Stomach (tissue), 4 donors: ENCODE results near the gene TSC1.

Experiments
- POLR2A ChIP-seq, 4 donors: fragments of 450-650 bp; IDR thresholded peaks; one replicate each; pipeline ENCODE4 v1.6.1; 2016; ENCODE audit warnings: antibody characterized with exemption in 4 of 4, control low read depth in 2 of 4, mild to moderate bottlenecking in 1 of 4, moderate library complexity in 1 of 4
- TF ChIP-seq, protein P1 (sequence below), 7 experiments: fragments of 450-650 bp in 4 of 7; fragments of 200-600 bp in 3 of 7; sonication (generic) in 3 of 7; IDR thresholded peaks; one replicate each; pipeline ENCODE4 v1.5.1; 2016 to 2019; ENCODE audit warnings: antibody characterized with exemption in 7 of 7, control low read depth in 2 of 7, mild to moderate bottlenecking in 1 of 7

DNA sequence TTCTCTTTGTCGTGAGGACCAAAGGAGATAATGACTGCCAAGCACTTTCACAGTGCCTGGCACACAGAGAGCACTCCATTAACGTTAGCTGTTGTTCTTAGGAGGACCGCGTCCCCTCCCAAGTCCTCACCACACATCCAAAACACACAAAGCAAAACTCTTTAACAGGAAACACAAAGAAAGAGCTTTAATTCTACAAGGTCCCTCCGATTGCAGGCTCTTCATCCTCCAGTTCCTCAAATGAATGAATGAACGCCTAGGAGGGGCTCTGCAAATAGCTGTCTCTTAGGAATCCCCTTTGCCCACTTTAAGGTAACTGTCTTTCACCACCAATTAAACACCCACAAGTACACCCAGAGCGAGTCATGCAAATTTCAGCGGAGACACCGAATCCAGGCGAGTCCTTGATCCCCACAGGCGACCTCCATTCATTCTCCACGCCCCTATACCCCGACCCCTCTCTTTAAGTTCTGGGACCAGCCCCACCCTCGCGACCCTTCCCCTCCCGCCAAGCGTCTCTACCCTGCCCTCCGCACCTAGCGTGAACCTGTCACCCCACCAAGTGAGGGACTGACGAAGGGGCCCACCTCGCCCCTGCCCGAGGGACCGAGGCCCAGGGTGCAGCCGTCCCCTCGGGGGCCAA, 644 bp downstream of the TSC1 start:
- TF ChIP-seq, protein P1, sequence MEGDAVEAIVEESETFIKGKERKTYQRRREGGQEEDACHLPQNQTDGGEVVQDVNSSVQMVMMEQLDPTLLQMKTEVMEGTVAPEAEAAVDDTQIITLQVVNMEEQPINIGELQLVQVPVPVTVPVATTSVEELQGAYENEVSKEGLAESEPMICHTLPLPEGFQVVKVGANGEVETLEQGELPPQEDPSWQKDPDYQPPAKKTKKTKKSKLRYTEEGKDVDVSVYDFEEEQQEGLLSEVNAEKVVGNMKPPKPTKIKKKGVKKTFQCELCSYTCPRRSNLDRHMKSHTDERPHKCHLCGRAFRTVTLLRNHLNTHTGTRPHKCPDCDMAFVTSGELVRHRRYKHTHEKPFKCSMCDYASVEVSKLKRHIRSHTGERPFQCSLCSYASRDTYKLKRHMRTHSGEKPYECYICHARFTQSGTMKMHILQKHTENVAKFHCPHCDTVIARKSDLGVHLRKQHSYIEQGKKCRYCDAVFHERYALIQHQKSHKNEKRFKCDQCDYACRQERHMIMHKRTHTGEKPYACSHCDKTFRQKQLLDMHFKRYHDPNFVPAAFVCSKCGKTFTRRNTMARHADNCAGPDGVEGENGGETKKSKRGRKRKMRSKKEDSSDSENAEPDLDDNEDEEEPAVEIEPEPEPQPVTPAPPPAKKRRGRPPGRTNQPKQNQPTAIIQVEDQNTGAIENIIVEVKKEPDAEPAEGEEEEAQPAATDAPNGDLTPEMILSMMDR (IDR thresholded peaks at IDR 0.05): no peak
- no peak for TF ChIP-seq POLR2A (IDR thresholded peaks at IDR 0.05)
